ENCODE data around the gene CLEC2L.

- no peak for TF ChIP-seq CTCF (IDR thresholded peaks at IDR 0.05)
- no peak for TF ChIP-seq POLR2A (IDR thresholded peaks at IDR 0.05)
Measured at GRCh38 chr7:139576179-139576973, 52.9 kb downstream of the CLEC2L start.
